COLO829 (cell line): ENCODE data around the gene FRY.

Experiments used
- DNase-seq: peaks from one replicate; pipeline ENCODE4 v3.0.0; 2012; ENCODE audit warnings: low spot score

FRY gene

GRCh38 chr13:32086791-32087441, 55.3 kb downstream of the FRY start:
- DNase-seq: no peak

DNA sequence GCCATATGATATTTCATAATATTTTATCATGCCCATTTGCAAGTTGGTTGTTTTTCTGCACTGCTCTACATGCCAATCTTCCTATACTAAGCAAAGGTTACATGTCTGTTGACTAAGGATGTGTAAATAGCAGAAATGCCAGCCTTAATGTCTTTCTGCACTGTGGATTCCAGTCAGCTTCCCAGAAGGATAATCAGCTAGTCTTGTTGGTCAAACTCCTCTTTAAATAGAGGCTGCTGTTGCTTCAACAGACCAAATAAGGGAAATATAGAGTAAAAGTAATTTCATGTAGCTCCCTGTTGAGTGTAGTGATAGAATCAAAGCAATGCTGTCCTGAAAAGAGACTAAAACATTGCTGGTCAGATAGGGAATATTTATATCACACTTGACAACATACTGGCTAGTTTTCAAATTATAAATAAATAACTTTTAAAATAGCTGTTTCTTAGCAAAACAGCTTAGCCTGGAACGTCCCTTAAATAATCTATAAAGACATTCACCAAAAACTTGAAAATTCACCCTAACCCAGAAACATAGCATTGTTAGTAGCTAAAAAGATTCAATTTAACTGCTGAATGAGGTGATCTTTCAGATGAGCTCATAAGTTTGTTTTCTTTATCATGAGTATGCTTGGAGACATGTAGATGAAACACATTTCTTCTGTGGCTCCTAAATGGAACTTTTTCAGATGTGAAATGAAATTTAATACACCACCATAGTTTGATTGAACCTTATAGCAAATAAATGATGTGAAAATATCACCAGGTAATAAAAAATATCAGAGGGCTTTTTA, 56.6 kb downstream of the FRY start:
- DNase-seq: no peak

DNA sequence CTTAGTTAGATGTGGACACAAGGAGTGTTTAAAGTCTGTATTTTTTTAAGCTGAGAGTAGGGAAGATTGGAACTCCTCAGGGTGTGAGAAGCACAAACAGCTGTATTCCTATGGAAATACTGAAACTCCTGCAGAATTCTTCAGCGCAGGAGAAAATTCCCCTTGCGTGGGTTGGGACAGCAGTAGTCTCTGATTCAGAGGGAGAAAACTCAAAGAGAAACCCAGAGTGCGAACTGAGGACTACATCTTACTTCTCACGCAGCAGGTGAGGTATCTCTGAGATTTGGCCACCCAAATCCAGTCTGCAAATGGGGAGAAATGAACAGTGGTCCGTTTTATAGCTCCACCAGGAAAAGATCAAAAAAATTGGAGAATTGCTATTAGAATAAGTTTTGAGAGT, 60.9 kb downstream of the FRY start:
- no peak for DNase-seq

DNA sequence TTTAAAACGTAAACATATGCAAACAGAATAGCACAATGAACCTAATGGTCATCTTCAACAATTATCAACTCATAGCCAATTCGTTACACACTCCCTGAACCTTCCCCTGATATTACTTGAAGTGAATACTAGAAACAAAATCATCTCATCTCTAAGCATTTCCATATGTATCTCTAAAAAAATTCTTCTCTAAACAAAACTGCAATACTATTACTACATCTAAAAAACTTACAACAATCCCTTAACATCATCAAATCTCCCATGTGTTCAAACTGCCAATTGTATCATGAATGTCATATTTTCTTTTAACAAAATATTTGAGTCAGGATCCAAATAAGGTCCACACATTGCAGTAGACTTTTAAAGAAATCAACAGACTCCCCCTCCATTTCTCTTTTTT, 61.4 kb downstream of the FRY start:
- DNase-seq: no peak

- no peak for DNase-seq
Observed at GRCh38 chr13:32098272-32098671, 66.7 kb downstream of the FRY start.

GRCh38 chr13:32105653-32106313, 74.2 kb downstream of the FRY start:
- no peak for DNase-seq

DNA sequence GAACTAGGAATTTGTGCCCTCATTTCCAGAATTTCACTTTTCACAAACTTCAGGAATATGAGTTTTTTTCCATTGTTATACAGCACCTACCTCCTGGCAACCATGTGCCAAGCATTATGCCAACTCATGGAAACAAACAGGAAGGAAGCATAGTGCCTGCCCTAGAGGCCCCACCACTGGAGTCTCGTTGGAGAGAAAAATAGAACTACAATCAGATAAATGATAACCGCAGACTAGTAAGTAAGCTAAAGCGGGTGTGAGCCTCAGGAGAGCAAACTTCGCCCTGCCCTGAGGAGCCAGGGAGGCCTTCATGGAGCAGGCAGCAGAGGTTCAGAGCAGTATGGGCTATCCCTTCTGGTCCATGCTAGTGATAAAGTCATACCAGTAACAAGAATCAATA, 75.9 kb downstream of the FRY start:
- no peak for DNase-seq

DNA sequence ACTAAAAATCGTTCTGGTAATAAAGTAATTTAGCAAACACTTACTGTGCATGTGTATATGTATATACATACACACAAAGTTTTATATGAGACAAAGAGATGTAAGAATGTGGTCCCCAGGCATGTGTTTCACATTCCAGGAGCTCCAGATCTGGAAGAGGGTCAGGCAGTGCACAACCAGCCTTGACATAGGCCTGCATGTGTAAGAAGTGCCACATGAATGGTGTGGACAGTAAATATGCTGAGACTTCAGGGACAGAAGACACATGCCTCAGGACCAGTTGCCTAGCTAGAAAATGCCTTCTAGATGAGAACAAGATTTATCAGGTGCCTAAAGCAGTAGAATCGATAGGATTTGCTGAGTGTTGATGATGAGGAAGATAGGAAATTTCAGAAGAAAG, 76.4 kb downstream of the FRY start:
- DNase-seq: no peak

GRCh38 chr13:32113532-32113931, 82.0 kb downstream of the FRY start:
- DNase-seq: no peak

GRCh38 chr13:32114284-32114950, 82.8 kb downstream of the FRY start:
- DNase-seq: no peak

GRCh38 chr13:32115066-32115465, 83.5 kb downstream of the FRY start:
- DNase-seq: no peak

DNA sequence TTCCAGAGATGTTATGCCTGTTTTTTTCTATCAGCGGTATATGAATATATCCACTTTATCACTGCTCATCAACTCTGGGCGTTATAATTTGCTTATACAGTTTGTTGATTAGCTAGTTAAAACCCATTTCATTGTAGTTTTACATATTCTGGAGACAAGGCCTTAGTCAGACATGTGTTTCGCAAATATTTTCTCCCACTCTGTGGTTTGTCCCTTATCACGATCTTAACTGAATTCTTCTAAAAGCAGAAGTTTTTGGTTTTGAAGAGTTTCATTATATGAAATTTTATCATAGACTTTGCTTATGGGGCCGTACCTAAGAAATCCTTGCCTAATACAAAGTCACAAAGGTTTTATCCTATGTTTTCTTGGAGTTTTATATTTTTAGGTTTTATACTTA, 84.6 kb downstream of the FRY start:
- DNase-seq: no peak

GRCh38 chr13:32117001-32117400, 85.4 kb downstream of the FRY start:
- no peak for DNase-seq

GRCh38 chr13:32117701-32118100, 86.1 kb downstream of the FRY start:
- no peak for DNase-seq

DNA sequence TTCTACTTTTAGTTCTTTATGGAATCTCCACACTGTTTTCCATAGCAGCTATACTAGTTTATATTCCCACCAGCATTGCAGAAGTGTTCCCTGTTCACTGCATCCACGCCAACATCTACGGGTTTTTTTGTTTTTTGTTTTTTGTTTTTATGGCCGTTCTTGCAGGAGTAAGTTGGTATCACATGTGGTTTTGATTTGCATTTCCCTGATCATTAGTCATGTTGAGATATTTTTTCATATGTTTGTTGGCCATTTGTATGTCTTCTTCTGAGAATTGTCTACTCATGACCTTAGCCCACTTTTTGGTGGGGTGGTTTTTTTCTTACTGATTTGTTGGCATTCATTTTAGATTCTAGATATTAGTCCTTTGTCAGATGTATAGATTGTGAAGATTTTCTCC, 89.7 kb downstream of the FRY start:
- DNase-seq: no peak

- DNase-seq: no peak
Observed at GRCh38 chr13:32124743-32125142, 93.2 kb downstream of the FRY start.

DNA sequence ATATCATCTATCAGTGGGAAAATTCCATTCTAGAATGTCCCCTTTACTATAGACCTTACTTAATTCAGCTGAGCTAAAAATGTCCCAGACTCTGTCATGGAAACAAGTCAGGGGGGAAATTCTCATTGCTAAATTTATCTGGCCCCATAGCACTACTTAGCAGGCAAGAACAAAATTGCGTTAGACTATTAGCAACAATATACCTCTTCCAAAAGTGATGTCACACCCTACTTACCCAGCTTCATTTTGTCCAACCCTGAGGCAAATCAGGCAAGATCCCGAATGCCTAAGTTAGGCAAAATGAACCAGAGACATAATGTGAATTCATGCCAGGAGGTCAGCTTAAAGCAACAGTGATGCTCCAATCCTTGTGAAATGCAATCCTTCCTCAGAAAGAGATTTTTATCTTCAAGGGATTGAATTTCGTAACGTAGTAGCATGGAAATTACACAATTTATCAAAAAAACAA, 93.7 kb downstream of the FRY start:
- DNase-seq: no peak

DNA sequence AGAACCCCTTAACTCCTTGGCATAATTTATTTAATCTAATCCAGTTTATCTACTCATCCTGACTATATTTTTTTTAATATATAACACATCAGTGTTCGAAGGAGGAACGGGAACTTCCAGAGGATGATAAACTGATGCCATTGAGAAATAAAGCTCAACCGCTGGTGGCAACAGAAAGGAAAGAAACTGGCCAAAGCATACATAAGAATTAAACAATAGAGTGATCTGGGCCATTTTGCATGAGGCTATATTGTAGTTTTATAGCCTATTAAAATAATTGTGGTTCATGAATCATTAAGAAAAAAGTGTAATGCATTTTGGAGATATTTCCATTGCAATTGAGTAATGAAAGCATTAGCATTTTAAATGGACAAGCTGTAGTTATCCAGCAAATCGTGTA, 94.2 kb downstream of the FRY start:
- no peak for DNase-seq

GRCh38 chr13:32126278-32126677, 94.7 kb downstream of the FRY start:
- no peak for DNase-seq

- no peak for DNase-seq
Observed at GRCh38 chr13:32126756-32127155, 95.2 kb downstream of the FRY start.

GRCh38 chr13:32127691-32128090, 96.1 kb downstream of the FRY start:
- DNase-seq: no peak

DNA sequence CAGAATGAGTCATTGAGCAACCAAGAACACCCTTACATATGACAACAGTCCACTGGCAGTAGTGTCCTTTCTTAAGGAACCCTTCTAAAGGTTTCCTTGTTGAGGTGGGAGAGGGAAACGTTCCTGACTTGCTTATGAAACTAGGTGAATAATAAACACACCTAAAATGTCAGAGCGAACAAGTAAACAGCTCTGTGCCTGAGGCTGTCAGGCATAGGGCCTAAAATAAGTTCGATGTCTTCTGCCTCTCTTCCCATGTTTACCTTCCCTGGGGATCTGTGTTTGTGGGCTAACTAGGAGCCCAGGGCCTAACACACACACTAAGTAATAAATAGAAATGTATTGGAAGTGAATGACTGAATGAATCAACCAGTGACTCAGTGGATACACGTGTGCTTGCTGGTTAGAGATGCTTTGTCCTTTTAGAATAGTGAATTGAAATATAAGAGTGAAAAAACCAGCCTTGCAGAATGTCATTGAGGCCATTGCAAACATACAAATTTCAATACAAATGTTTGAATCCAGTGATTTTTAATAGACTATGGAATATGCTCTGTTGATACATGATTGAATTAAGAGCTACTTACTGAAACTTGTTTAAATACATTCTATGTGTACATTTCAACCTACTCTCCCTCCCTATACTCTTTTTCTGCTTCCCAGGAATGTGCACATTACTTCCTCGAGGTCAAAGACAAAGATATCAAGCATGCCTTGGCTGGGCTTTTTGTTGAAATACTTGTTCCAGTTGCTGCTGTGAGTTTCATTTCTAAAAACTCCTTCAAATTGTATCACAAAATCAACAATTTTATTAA, 102.9 kb downstream of the FRY start:
- no peak for DNase-seq
